Measurements from ENCODE around the gene MSX2.

MSX2 gene

GRCh38 chr5:174718880-174719610 is 5.3 kb upstream of the MSX2 start:
- Histone ChIP-seq H3K14ac (ENCODE audit: low read length in 2 of 2) (no peak overlapping the region), H3K36me3 (ENCODE audit: control insufficient read depth in 1 of 2, insufficient read depth in 2 of 2, low read depth in 1 of 2, low read length in 2 of 2) (no peaks in the 10 kb centered on the region)
- no peak for DNase-seq

GRCh38 chr5:174719793-174720611 is 4.4 kb upstream of the MSX2 start:
- Histone ChIP-seq H3K4ac (ENCODE audit: low read depth in 1 of 2, low read length in 2 of 2) (no peak overlapping the region), H3K4me1 (ENCODE audit: control insufficient read depth, insufficient read depth, low read depth, low read length) (peaks cover 10% of the 10 kb centered on the region), H3K4me3 (ENCODE audit: insufficient read depth in 1 of 2, low read depth in 1 of 2, low read length in 2 of 2) (no peak overlapping the region), H3K4me2 (ENCODE audit: low read length, poor library complexity, severe bottlenecking) (no peak overlapping the region), H2BK12ac (ENCODE audit: low read length in 2 of 2) (no peak overlapping the region), H2AFZ (ENCODE audit: low read depth, low read length) (no peak overlapping the region), H4K8ac (ENCODE audit: low read length) (no peak overlapping the region), H2AK5ac (ENCODE audit: low read length, severe bottlenecking) (no peak overlapping the region), H4K91ac (ENCODE audit: low read length) (no peak overlapping the region), H3K27me3 (ENCODE audit: control insufficient read depth in 1 of 2, insufficient read depth in 1 of 2, low read length in 2 of 2) (peaks cover 64 to 87% of the 10 kb centered on the region in 2 experiments), H3K18ac (ENCODE audit: low read depth in 1 of 2, low read length in 2 of 2) (no peak overlapping the region), H3K14ac (ENCODE audit: low read length in 2 of 2) (no peak overlapping the region), H3K9ac (ENCODE audit: low read length) (no peak overlapping the region), H2BK120ac (ENCODE audit: low read depth, low read length) (no peak overlapping the region), H3K27ac (ENCODE audit: low read length, poor library complexity, severe bottlenecking) (no peak overlapping the region), H3K36me3 (ENCODE audit: control insufficient read depth in 1 of 2, insufficient read depth in 2 of 2, low read depth in 1 of 2, low read length in 2 of 2) (no peaks in the 10 kb centered on the region), H2BK5ac (ENCODE audit: low read depth, low read length, poor library complexity, severe bottlenecking) (no peak overlapping the region), H3K23ac (ENCODE audit: low read length in 2 of 2) (no peak overlapping the region), H3K79me1 (replicated peaks; ENCODE audit: low read length, poor library complexity, severe bottlenecking) (no peaks in the 10 kb centered on the region), H2BK15ac (ENCODE audit: low read depth, poor library complexity, severe bottlenecking) (no peak overlapping the region), H3K9me3 (ENCODE audit: control insufficient read depth, low read length) (no peaks in the 10 kb centered on the region)
- no peak for DNase-seq
- 10% methylated on average over 17 of the region's 19 CpGs for WGBS

More at GRCh38 chr5:174718880-174719610, 5.3 kb upstream of the MSX2 start:
- H3K9me3 ChIP-seq (ENCODE audit: control insufficient read depth, low read length): no peaks in the 10 kb centered on the region
- H4K8ac ChIP-seq (ENCODE audit: low read length): no peak overlapping the region
- no peaks in the 10 kb centered on the region for H3K79me1 ChIP-seq (replicated peaks; ENCODE audit: low read length, poor library complexity, severe bottlenecking)
- H2AK5ac ChIP-seq (ENCODE audit: low read length, severe bottlenecking): no peak overlapping the region
- H3K4me2 ChIP-seq (ENCODE audit: low read length, poor library complexity, severe bottlenecking): no peak overlapping the region
- no peak overlapping the region for H3K4ac ChIP-seq (ENCODE audit: low read depth in 1 of 2, low read length in 2 of 2)
- no peak overlapping the region for H3K23ac ChIP-seq (ENCODE audit: low read length in 2 of 2)
- no peak overlapping the region for H2BK5ac ChIP-seq (ENCODE audit: low read depth, low read length, poor library complexity, severe bottlenecking)
- no peak overlapping the region for H4K91ac ChIP-seq (ENCODE audit: low read length)
- H3K4me3 ChIP-seq (ENCODE audit: insufficient read depth in 1 of 2, low read depth in 1 of 2, low read length in 2 of 2): no peak overlapping the region
- no peak overlapping the region for H3K18ac ChIP-seq (ENCODE audit: low read depth in 1 of 2, low read length in 2 of 2)
- H2AFZ ChIP-seq (ENCODE audit: low read depth, low read length): no peak overlapping the region
- peaks cover 55 to 94% of the 10 kb centered on the region in 2 experiments for H3K27me3 ChIP-seq (ENCODE audit: control insufficient read depth in 1 of 2, insufficient read depth in 1 of 2, low read length in 2 of 2)
- no peak overlapping the region for H3K27ac ChIP-seq (ENCODE audit: low read length, poor library complexity, severe bottlenecking)
- WGBS: 23% methylated on average over 9 of the region's 10 CpGs
- H3K9ac ChIP-seq (ENCODE audit: low read length): no peak overlapping the region
- H2BK12ac ChIP-seq (ENCODE audit: low read length in 2 of 2): no peak overlapping the region
- H2BK120ac ChIP-seq (ENCODE audit: low read depth, low read length): no peak overlapping the region
- H3K4me1 ChIP-seq (ENCODE audit: control insufficient read depth, insufficient read depth, low read depth, low read length): peaks cover 3% of the 10 kb centered on the region
- no peak overlapping the region for H2BK15ac ChIP-seq (ENCODE audit: low read depth, poor library complexity, severe bottlenecking)

- Histone ChIP-seq H3K18ac (ENCODE audit: low read depth in 1 of 2, low read length in 2 of 2) (no peak overlapping the region), H2BK15ac (ENCODE audit: low read depth, poor library complexity, severe bottlenecking) (no peak overlapping the region), H3K23ac (ENCODE audit: low read length in 2 of 2) (no peak overlapping the region), H2BK5ac (ENCODE audit: low read depth, low read length, poor library complexity, severe bottlenecking) (no peak overlapping the region), H2BK120ac (ENCODE audit: low read depth, low read length) (no peak overlapping the region), H4K91ac (ENCODE audit: low read length) (no peak overlapping the region), H3K27ac (ENCODE audit: low read length, poor library complexity, severe bottlenecking) (no peak overlapping the region), H3K14ac (ENCODE audit: low read length in 2 of 2) (no peak overlapping the region), H3K79me1 (replicated peaks; ENCODE audit: low read length, poor library complexity, severe bottlenecking) (no peaks in the 10 kb centered on the region), H2AK5ac (ENCODE audit: low read length, severe bottlenecking) (no peak overlapping the region), H3K4me2 (ENCODE audit: low read length, poor library complexity, severe bottlenecking) (no peak overlapping the region), H2BK12ac (ENCODE audit: low read length in 2 of 2) (no peak overlapping the region), H3K9ac (ENCODE audit: low read length) (no peak overlapping the region), H3K4me3 (ENCODE audit: insufficient read depth in 1 of 2, low read depth in 1 of 2, low read length in 2 of 2) (peak overlapping the region in 1 of 2 experiments; percentile 66), H3K27me3 (ENCODE audit: control insufficient read depth in 1 of 2, insufficient read depth in 1 of 2, low read length in 2 of 2) (peaks cover 73 to 89% of the 10 kb centered on the region in 2 experiments), H2AFZ (ENCODE audit: low read depth, low read length) (no peak overlapping the region), H3K4me1 (ENCODE audit: control insufficient read depth, insufficient read depth, low read depth, low read length) (peaks cover 15% of the 10 kb centered on the region), H4K8ac (ENCODE audit: low read length) (no peak overlapping the region), H3K4ac (ENCODE audit: low read depth in 1 of 2, low read length in 2 of 2) (no peak overlapping the region), H3K36me3 (ENCODE audit: control insufficient read depth in 1 of 2, insufficient read depth in 2 of 2, low read depth in 1 of 2, low read length in 2 of 2) (no peaks in the 10 kb centered on the region), H3K9me3 (ENCODE audit: control insufficient read depth, low read length) (no peaks in the 10 kb centered on the region)
- 1% methylated on average over 75 of the region's 75 CpGs for WGBS
- no peak for DNase-seq
Observed at GRCh38 chr5:174720612-174721529, 3.5 kb upstream of the MSX2 start.

Measured in mesenchymal stem cell (in vitro differentiated cells and primary cell).